Caco-2 (cell line): ENCODE data around the gene RAB2B. TPM values are rescaled to one million over a fixed set of nuclear protein-coding genes. Genes with fewer than 3 reads are reported as not detected.

Source experiments
- BruUV-seq: library from RNA; stranded (reverse); fragments of 400-500 nt; replicated peaks from 2 replicates; lab custom pipeline; 2021; lab: Mats Ljungman, UMichigan
- CTCF ChIA-PET: fragments of 300-600 bp; sonication (Branson Sonifier 250); formaldehyde crosslinking; loops from one replicate; lab custom pipeline; 2022; ENCODE audit warnings: antibody characterized with exemption; lab: Charles Lee
- POLR2A ChIA-PET: fragments of 300-600 bp; sonication (Branson Sonifier 250); formaldehyde crosslinking; loops from one replicate; lab custom pipeline; 2022; ENCODE audit warnings: antibody characterized with exemption; lab: Charles Lee
- DNase-seq, 2 experiments: peaks; one replicate each; pipeline versions ENCODE4 v3.0.0 to v3.0.0-alpha.2; 2020 to 2022
- H3K27me3 ChIP-seq: replicated peaks from 2 replicates; pipeline ENCODE4 v1.6.0; 2011; ENCODE audit warnings: low read length; ENCODE audit not compliant: control insufficient read depth, insufficient read depth
- H3K36me3 ChIP-seq: 2 replicates; pipeline ENCODE4 v1.5.1; 2011; ENCODE audit warnings: low read length; ENCODE audit not compliant: control insufficient read depth, insufficient read depth
- H3K4me1 ChIP-seq: fragments of 250-450 bp; sonication (Bioruptor Pico); 2 replicates; pipeline ENCODE4 v1.5.1; 2020; ENCODE audit warnings: mild to moderate bottlenecking
- H3K4me3 ChIP-seq: 2 replicates; pipeline ENCODE4 v1.5.1; 2011; ENCODE audit warnings: low read depth, mild to moderate bottlenecking, control low read depth, low read length
- H3K9me3 ChIP-seq: fragments of 250-450 bp; sonication (Bioruptor Pico); 2 replicates; pipeline ENCODE4 v1.5.1; 2020; ENCODE audit warnings: mild to moderate bottlenecking, moderate library complexity
- H3K27ac Mint-ChIP-seq: one replicate; pipeline ENCODE4 v1.8.0; 2022; ENCODE audit warnings: mixed read lengths; ENCODE audit not compliant: unreplicated experiment
- H3K27me3 Mint-ChIP-seq: one replicate; pipeline ENCODE4 v1.8.0; 2022; ENCODE audit warnings: mixed read lengths; ENCODE audit not compliant: insufficient read depth, unreplicated experiment
- H3K36me3 Mint-ChIP-seq: one replicate; pipeline ENCODE4 v1.8.0; 2022; ENCODE audit warnings: mild to moderate bottlenecking, mixed read lengths; ENCODE audit not compliant: insufficient read depth, unreplicated experiment
- H3K4me1 Mint-ChIP-seq: one replicate; pipeline ENCODE4 v1.8.0; 2022; ENCODE audit warnings: low read depth, mixed read lengths; ENCODE audit not compliant: unreplicated experiment
- H3K4me3 Mint-ChIP-seq: one replicate; pipeline ENCODE4 v1.8.0; 2022; ENCODE audit warnings: mild to moderate bottlenecking, moderate library complexity, mixed read lengths; ENCODE audit not compliant: unreplicated experiment
- H3K9me3 Mint-ChIP-seq: one replicate; pipeline ENCODE4 v1.8.0; 2022; ENCODE audit warnings: mixed read lengths; ENCODE audit not compliant: unreplicated experiment
- intact Hi-C: fragments of 100-400 bp; cut with micrococcal nuclease; formaldehyde crosslinking; loops from one replicate; pipeline ENCODE4 v1.10.0; 2022; ENCODE audit not compliant: unreplicated experiment
- total RNA-seq: library from RNA; stranded (reverse); gene quantifications from 2 replicates; pipeline ENCODE4 v1.2.3, GENCODE V29; 2022
- TF ChIP-seq, protein P1 (sequence below), 2 experiments: fragments of 200-600 bp in 1 of 2; IDR thresholded peaks; 1 replicate in 1 of 2; 2 replicates in 1 of 2; pipeline versions ENCODE4 v1.5.1 to v1.8.0; 2011 to 2022; ENCODE audit warnings: antibody characterized with exemption in 1 of 2, control low read depth in 1 of 2, inconsistent platforms in 1 of 2, low read depth in 1 of 2, low read length in 1 of 2, mild to moderate bottlenecking in 1 of 2, moderate library complexity in 1 of 2; ENCODE audit not compliant: insufficient read depth in 1 of 2, severe bottlenecking in 1 of 2, unreplicated experiment in 1 of 2

RAB2B gene
- total RNA-seq, 1 experiment from 2014 or later, result 20.9 TPM

DNA sequence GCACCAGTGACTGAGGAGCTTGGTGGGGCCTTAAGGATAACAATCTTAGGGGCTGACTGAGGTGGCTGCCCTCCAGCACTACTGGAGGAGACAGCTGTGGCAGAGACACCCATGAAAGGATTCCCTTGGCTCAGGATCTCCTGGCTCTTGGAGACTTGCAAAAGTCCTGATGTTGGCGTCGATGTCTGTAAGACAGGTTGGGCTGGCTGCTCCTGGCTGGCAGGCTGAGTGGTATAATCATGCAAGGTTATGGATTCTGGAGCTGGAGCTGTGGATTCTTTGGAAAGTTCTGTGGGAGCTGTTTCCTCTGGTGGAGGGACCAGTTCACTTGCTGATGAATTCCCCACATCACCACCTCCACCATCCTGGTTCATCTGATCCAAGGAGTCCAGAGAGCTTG is 45.6 kb downstream of the RAB2B start:
- H3K36me3 Mint-ChIP-seq, result peaks cover 57% of the 10 kb centered on the region
- no peak for DNase-seq
- Histone ChIP-seq H3K4me3 (no peak overlapping the region), H3K36me3 (peaks cover 4% of the 10 kb centered on the region), H3K27me3 (no peaks in the 10 kb centered on the region), H3K9me3 (no peaks in the 10 kb centered on the region), H3K4me1 (peaks cover 3% of the 10 kb centered on the region; the same call in 1 of the 2 replicates)
- H3K4me3 Mint-ChIP-seq, result no peak overlapping the region
- TF ChIP-seq, protein P1, sequence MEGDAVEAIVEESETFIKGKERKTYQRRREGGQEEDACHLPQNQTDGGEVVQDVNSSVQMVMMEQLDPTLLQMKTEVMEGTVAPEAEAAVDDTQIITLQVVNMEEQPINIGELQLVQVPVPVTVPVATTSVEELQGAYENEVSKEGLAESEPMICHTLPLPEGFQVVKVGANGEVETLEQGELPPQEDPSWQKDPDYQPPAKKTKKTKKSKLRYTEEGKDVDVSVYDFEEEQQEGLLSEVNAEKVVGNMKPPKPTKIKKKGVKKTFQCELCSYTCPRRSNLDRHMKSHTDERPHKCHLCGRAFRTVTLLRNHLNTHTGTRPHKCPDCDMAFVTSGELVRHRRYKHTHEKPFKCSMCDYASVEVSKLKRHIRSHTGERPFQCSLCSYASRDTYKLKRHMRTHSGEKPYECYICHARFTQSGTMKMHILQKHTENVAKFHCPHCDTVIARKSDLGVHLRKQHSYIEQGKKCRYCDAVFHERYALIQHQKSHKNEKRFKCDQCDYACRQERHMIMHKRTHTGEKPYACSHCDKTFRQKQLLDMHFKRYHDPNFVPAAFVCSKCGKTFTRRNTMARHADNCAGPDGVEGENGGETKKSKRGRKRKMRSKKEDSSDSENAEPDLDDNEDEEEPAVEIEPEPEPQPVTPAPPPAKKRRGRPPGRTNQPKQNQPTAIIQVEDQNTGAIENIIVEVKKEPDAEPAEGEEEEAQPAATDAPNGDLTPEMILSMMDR (IDR thresholded peaks at IDR 0.05; ENCODE audit: insufficient read depth in 1 of 2, low read depth in 1 of 2, low read length in 1 of 2, severe bottlenecking in 1 of 2, unreplicated experiment in 1 of 2), result no peak
- H3K4me1 Mint-ChIP-seq, result peaks cover 7% of the 10 kb centered on the region
- CTCF ChIA-PET, result no interaction called here
- H3K27me3 Mint-ChIP-seq, result no peaks in the 10 kb centered on the region
- no peaks in the 10 kb centered on the region for H3K9me3 Mint-ChIP-seq
- POLR2A ChIA-PET, result no interaction called here
- H3K27ac Mint-ChIP-seq, result no peak overlapping the region
- BruUV-seq, result no TSS peak
- intact Hi-C loops, result no loop called here

DNA sequence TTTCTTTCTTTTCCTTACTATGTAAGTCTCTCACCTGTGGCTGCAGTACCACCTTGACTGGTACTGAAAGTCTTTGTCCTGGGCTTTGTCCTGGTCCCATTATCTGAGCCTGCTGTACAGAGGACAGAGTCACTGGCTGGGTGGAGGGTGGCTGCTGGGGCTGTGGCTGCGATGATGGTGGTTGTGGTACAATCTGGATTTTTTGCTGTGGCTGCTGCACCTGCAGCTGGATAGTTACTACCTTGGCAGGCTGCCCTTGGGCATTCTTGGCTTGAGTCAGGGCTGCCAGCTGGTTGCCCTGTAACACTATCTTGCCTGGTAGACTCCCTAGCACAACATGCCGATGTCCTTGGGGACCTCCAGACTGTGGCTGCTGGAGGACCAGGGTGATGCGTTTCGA is 47.8 kb downstream of the RAB2B start:
- H3K9me3 ChIP-seq, result no peaks in the 10 kb centered on the region
- H3K4me3 Mint-ChIP-seq, result no peak overlapping the region
- H3K9me3 Mint-ChIP-seq, result no peaks in the 10 kb centered on the region
- CTCF ChIA-PET, result no interaction called here
- H3K4me3 ChIP-seq, result no peak overlapping the region
- H3K36me3 Mint-ChIP-seq, result peaks cover 63% of the 10 kb centered on the region
- intact Hi-C loops, result no loop called here
- H3K27ac Mint-ChIP-seq, result no peak overlapping the region
- no peaks in the 10 kb centered on the region for H3K27me3 Mint-ChIP-seq
- no TSS peak for BruUV-seq
- TF ChIP-seq, protein P1 (IDR thresholded peaks at IDR 0.05; ENCODE audit: insufficient read depth in 1 of 2, low read depth in 1 of 2, low read length in 1 of 2, severe bottlenecking in 1 of 2, unreplicated experiment in 1 of 2), result no peak
- DNase-seq, result no peak
- POLR2A ChIA-PET, result no interaction called here
- no peaks in the 10 kb centered on the region for H3K4me1 Mint-ChIP-seq
- no peaks in the 10 kb centered on the region for H3K27me3 ChIP-seq
- no peaks in the 10 kb centered on the region for H3K4me1 ChIP-seq
- H3K36me3 ChIP-seq, result peaks cover 4% of the 10 kb centered on the region

DNA sequence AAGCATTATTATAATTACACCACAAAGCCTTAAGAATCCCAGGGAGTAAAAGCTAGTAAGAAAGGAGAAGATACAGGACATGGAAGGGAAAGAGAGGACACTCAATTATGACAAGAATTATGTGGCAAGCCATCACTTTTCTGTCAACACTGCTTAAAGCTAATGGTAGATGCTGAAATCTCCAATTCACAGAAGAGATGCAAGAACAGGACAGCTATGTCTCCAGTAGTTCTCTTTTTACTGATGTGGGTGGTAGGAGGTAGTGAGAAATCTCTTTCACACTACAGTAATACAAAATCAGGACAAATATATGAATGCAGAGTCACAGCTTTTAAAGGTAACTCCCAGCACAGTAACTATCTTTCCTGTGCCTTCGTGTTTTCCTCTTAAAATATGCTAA is 50.1 kb downstream of the RAB2B start:
- CTCF ChIA-PET, result no interaction called here
- no peaks in the 10 kb centered on the region for H3K9me3 Mint-ChIP-seq
- no peak for DNase-seq
- H3K4me3 ChIP-seq, result no peak overlapping the region
- no peaks in the 10 kb centered on the region for H3K27me3 Mint-ChIP-seq
- H3K36me3 Mint-ChIP-seq, result peaks cover 70% of the 10 kb centered on the region
- peaks cover 4% of the 10 kb centered on the region for H3K36me3 ChIP-seq
- POLR2A ChIA-PET, result no interaction called here
- H3K27me3 ChIP-seq, result no peaks in the 10 kb centered on the region
- TF ChIP-seq, protein P1 (IDR thresholded peaks at IDR 0.05; ENCODE audit: insufficient read depth in 1 of 2, low read depth in 1 of 2, low read length in 1 of 2, severe bottlenecking in 1 of 2, unreplicated experiment in 1 of 2), result no peak
- H3K27ac Mint-ChIP-seq, result no peak overlapping the region
- H3K4me1 Mint-ChIP-seq, result no peaks in the 10 kb centered on the region
- H3K4me3 Mint-ChIP-seq, result no peak overlapping the region
- no peaks in the 10 kb centered on the region for H3K9me3 ChIP-seq
- BruUV-seq, result no TSS peak
- intact Hi-C loops, result no loop called here
- no peaks in the 10 kb centered on the region for H3K4me1 ChIP-seq
